ENCODE results near the gene HLTF. TPM values are rescaled to one million over a fixed set of nuclear protein-coding genes. Genes with fewer than 3 reads are reported as not detected.

Gene HLTF, protein sequence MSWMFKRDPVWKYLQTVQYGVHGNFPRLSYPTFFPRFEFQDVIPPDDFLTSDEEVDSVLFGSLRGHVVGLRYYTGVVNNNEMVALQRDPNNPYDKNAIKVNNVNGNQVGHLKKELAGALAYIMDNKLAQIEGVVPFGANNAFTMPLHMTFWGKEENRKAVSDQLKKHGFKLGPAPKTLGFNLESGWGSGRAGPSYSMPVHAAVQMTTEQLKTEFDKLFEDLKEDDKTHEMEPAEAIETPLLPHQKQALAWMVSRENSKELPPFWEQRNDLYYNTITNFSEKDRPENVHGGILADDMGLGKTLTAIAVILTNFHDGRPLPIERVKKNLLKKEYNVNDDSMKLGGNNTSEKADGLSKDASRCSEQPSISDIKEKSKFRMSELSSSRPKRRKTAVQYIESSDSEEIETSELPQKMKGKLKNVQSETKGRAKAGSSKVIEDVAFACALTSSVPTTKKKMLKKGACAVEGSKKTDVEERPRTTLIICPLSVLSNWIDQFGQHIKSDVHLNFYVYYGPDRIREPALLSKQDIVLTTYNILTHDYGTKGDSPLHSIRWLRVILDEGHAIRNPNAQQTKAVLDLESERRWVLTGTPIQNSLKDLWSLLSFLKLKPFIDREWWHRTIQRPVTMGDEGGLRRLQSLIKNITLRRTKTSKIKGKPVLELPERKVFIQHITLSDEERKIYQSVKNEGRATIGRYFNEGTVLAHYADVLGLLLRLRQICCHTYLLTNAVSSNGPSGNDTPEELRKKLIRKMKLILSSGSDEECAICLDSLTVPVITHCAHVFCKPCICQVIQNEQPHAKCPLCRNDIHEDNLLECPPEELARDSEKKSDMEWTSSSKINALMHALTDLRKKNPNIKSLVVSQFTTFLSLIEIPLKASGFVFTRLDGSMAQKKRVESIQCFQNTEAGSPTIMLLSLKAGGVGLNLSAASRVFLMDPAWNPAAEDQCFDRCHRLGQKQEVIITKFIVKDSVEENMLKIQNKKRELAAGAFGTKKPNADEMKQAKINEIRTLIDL
- total RNA-seq: 10 to 100 TPM; 10.5 to 14.6 (median 12.3) TPM
- long read RNA-seq, partial matches to known transcripts: 7 of 8 reads
- long read RNA-seq, other reads (novel, unspliced or antisense): 1 of 8 reads

DNA sequence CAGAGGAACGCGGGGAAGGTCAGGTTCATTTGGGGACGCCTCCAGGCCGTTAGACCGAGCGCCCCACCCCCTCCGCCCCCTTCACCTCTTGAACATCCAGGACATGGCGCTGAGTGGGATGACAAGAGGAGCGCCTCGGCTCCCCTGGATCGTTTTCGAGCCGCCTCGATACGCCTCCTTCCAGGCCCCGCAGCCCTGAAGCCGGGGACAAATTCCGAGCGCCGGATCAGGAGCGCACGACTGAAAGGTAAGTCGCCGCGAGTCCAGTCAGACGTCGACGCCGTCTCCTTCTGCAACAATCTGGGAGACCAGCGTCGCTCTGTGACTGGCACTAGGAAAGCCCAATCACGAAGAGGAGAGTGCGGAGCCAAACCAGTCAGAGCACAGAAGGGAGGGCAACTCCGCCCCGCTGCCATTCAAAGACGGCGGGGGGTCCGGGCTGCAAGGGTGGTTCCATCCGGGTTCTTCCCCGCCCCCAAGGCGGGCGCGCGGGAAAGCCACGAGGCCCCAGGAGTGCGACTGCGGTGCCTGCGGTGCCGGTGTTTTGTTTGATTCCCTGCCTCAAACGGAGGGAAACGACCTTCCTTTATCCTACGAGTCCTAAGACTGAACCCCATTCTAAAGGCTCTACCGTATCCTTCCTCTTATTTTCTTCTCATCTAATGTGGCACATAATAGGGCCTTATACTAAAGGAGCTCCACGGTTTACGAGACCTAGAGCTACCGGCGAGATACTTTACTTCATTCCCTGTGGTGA, at the start of gene HLTF:
HLTF (minus strand) TSS at position 302 of the 757 bp plus-strand sequence; CDS start at position 105, 197 bp downstream.
- H3K36me3 ChIP-seq: no peaks in the 10 kb centered on the region
- ATAC-seq (peak; percentile 99 to 100 (median 99)), DNase-seq (peak; percentile 92 to 96 (median 93))
- 27% methylated on average over 11 of the region's 57 CpGs for WGBS (ENCODE audit: insufficient coverage, low coverage, low lambda C conversion rate, missing lambda C conversion rate)
- H3K4me3 ChIP-seq: peak within 1 kb of the TSS; percentile 64 to 73 (median 68)
- peaks cover 0 to 8% (median 0%) of the 10 kb centered on the region in 4 donors for H3K4me1 ChIP-seq
- intact Hi-C loops (cut with DNase I): no loop called here
- H3K9me3 ChIP-seq: no peaks in the 10 kb centered on the region
- H3K27me3 ChIP-seq: no peaks in the 10 kb centered on the region
- H3K27ac ChIP-seq: peak within 1 kb of the TSS; percentile 15 to 40 (median 32)
- peak; percentile 28 for TF ChIP-seq POLR2A (IDR thresholded peaks at IDR 0.05)
- TF ChIP-seq, protein P1, sequence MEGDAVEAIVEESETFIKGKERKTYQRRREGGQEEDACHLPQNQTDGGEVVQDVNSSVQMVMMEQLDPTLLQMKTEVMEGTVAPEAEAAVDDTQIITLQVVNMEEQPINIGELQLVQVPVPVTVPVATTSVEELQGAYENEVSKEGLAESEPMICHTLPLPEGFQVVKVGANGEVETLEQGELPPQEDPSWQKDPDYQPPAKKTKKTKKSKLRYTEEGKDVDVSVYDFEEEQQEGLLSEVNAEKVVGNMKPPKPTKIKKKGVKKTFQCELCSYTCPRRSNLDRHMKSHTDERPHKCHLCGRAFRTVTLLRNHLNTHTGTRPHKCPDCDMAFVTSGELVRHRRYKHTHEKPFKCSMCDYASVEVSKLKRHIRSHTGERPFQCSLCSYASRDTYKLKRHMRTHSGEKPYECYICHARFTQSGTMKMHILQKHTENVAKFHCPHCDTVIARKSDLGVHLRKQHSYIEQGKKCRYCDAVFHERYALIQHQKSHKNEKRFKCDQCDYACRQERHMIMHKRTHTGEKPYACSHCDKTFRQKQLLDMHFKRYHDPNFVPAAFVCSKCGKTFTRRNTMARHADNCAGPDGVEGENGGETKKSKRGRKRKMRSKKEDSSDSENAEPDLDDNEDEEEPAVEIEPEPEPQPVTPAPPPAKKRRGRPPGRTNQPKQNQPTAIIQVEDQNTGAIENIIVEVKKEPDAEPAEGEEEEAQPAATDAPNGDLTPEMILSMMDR (IDR thresholded peaks at IDR 0.05): no peak

DNA sequence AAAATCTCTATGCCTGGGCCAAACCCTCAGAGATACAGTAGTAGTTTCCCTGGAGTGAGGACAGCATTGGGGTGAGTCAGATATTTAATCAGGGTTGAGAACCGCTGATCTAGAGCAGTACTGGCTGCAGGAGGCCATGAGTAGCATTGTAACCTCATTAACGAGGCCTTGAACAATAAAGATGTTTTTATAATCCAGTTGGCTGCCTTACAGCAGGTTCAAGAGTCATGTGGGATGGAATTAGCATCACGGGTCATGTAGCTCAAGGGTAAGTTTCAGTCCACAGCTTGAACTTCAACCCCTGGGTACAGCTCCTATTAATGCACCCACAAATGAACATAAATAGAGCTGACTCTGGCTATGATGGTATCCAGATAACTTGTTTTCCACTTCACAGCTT, 48.2 kb upstream of the HLTF start:
- DNase-seq (no peak), ATAC-seq (peak; percentile 33 to 66 (median 54))
- 13% methylated on average over 3 of the region's 3 CpGs for WGBS (ENCODE audit: insufficient coverage, low coverage, low lambda C conversion rate, missing lambda C conversion rate)
- peaks cover 0 to 27% (median 2%) of the 10 kb centered on the region in 4 donors for H3K4me1 ChIP-seq
- no peaks in the 10 kb centered on the region for H3K9me3 ChIP-seq
- H3K36me3 ChIP-seq: no peaks in the 10 kb centered on the region
- TF ChIP-seq, protein P1 (IDR thresholded peaks at IDR 0.05): no peak
- TF ChIP-seq POLR2A (IDR thresholded peaks at IDR 0.05): no peak
- intact Hi-C loops (cut with DNase I): no loop called here
- no peak overlapping the region for H3K4me3 ChIP-seq
- H3K27ac ChIP-seq: no peak overlapping the region
- H3K27me3 ChIP-seq: no peaks in the 10 kb centered on the region

DNA sequence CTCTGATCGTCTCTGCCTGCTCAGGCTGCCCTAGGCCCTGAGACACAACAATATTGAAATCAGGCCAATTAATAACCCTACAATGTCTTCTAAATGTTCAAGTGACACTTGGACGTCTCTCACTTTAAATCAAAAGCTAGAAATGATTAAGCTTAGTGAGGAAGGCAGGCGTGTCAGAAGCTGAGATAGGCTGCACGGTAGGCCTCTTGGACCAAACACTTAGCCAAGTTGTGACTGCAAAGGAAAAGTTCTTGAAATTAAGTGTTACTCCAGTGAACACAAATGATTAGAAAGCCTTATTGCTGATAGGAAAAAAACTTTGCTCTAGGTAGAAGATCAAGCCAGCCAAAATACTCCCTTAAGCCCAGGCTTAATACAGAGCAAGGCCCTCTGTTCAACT, 45.3 kb upstream of the HLTF start:
- Histone ChIP-seq H3K27me3 (no peaks in the 10 kb centered on the region), H3K27ac (peak overlapping the region in 1 of 3 donors; percentile 1), H3K36me3 (no peaks in the 10 kb centered on the region), H3K9me3 (no peaks in the 10 kb centered on the region), H3K4me3 (no peak overlapping the region), H3K4me1 (peaks cover 0 to 33% (median 2%) of the 10 kb centered on the region in 4 donors)
- 45% methylated on average over 4 of the region's 4 CpGs for WGBS (ENCODE audit: insufficient coverage, low coverage, low lambda C conversion rate, missing lambda C conversion rate)
- DNase-seq (no peak), ATAC-seq (no peak)
- intact Hi-C loops (cut with DNase I): no loop called here
- no peak for TF ChIP-seq POLR2A (IDR thresholded peaks at IDR 0.05)

DNA sequence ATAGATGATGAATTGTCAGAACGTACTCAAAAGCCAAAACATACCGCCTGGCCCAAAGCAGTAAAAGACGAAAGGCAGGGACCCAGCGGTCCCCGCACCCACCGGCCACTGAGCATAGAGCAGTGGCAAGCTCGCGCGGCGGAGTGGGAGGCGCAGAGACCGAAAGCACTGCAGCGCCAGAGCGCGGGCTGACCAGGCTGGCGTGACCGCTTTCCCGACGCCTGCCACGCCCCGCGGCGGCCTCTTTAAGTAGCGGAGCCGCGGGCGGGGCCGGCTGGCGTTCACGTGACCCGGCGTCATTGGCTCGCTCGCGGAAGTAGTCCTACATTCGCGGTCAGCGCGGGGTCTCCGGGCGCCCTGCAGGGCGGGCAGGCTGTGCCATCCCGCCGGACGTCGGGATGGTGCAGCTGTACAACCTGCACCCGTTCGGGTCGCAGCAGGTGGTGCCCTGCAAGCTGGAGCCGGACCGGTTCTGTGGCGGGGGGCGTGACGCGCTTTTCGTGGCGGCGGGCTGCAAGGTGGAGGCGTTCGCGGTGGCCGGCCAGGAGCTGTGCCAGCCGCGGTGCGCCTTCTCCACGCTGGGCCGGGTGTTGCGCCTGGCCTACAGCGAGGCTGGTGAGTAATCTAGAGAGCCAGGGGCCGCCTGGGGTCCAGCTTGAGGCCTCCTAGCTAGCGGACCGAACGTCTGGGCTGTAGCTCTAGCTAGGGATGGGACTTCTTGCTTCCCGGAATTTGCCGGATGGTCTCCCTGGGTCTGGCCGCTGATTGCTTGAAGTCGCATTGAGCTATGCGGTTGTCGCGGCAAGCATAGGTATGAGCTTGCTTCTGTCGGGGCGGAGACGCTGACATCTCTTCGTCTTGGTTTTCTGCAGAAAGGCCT, 43.2 kb upstream of the HLTF start, which contains the start of gene HPS3:
HPS3 (plus strand) TSS at position 313 of the 880 bp plus-strand sequence; CDS start at position 399, 86 bp downstream.
- no peaks in the 10 kb centered on the region for H3K27me3 ChIP-seq
- 0% methylated on average over 25 of the region's 84 CpGs for WGBS (ENCODE audit: insufficient coverage, low coverage, low lambda C conversion rate, missing lambda C conversion rate)
- peak; percentile 94 to 99 (median 98) for ATAC-seq
- TF ChIP-seq, protein P1 (IDR thresholded peaks at IDR 0.05): peak in 2 of 4 donors; percentile 12
- TF ChIP-seq POLR2A (IDR thresholded peaks at IDR 0.05): peak; percentile 96
- H3K4me3 ChIP-seq: peak within 1 kb of the TSS; percentile 95 to 98 (median 97)
- peak; percentile 94 to 95 (median 94) for DNase-seq
- H3K9me3 ChIP-seq: no peaks in the 10 kb centered on the region
- H3K36me3 ChIP-seq: no peaks in the 10 kb centered on the region
- intact Hi-C loops (cut with DNase I): no loop called here
- H3K27ac ChIP-seq: peak within 1 kb of the TSS; percentile 82 to 92 (median 86)
- H3K4me1 ChIP-seq: peaks cover 0 to 28% (median 2%) of the 10 kb centered on the region in 4 donors

All from right lobe of liver (tissue), 6 donors.